ENCODE data around the gene SSX2IP. TPM values are rescaled to one million over a fixed set of nuclear protein-coding genes. Genes with fewer than 3 reads are reported as not detected.
A peak's percentile ranks its signal among the peaks of the same experiment; 100 is the strongest.

SSX2IP gene
- total RNA-seq, 1 experiment from 2014 or later, result 28.0 TPM

- H2AFZ ChIP-seq (ENCODE audit: low read length), result no peak overlapping the region
- H3K9ac ChIP-seq (ENCODE audit: low read length), result no peak overlapping the region
- TF ChIP-seq CTCF (conservative IDR thresholded peaks at IDR 0.05; ENCODE audit: low read depth, low read length), result no peak
- TF ChIP-seq EZH2phosphoT487 (IDR thresholded peaks at IDR 0.05; ENCODE audit: borderline replicate concordance, low read length), result no peak
- TF ChIP-seq EZH2 (IDR thresholded peaks at IDR 0.05; ENCODE audit: low read length, unreplicated experiment), result no peak
- H3K36me3 ChIP-seq (ENCODE audit: low read depth, low read length), result peaks cover 10% of the 10 kb centered on the region; the same call in 1 of the 2 replicates
- no peak overlapping the region for H3K4me3 ChIP-seq (ENCODE audit: low read length)
- peak; percentile 49 for ATAC-seq
- H3K4me2 ChIP-seq (ENCODE audit: low read length), result no peak overlapping the region
- ChIA-PET CTCF (no interaction called here), POLR2A (ENCODE audit: unreplicated experiment) (no interaction called here)
- 0 out of 2 replicates have a peak, but pooled peaks cover 6% of the 10 kb centered on the region for H3K4me1 ChIP-seq (ENCODE audit: insufficient read depth, low read length)
- H3K9me3 ChIP-seq (ENCODE audit: low read length), result no peaks in the 10 kb centered on the region
- H3K9me2 ChIP-seq (replicated peaks; ENCODE audit: low read length), result no peaks in the 10 kb centered on the region
- H3K27ac ChIP-seq (ENCODE audit: low read length), result no peak overlapping the region
- no peaks in the 10 kb centered on the region for H3K27me3 ChIP-seq (ENCODE audit: low read length)
- H3F3A ChIP-seq (ENCODE audit: low read length, unreplicated experiment), result no peaks in the 10 kb centered on the region
- DNase-seq, result no peak
- BruUV-seq (replicated peaks), result no TSS peak
- H3K79me2 ChIP-seq (ENCODE audit: low read length), result no peaks in the 10 kb centered on the region
- intact Hi-C loops (cut with micrococcal nuclease), result no loop called here
- no peaks in the 10 kb centered on the region for H4K20me1 ChIP-seq (ENCODE audit: low read length)
These were observed 24.5 kb downstream of the SSX2IP start for GRCh38 chr1:84665703-84666317.

DNA sequence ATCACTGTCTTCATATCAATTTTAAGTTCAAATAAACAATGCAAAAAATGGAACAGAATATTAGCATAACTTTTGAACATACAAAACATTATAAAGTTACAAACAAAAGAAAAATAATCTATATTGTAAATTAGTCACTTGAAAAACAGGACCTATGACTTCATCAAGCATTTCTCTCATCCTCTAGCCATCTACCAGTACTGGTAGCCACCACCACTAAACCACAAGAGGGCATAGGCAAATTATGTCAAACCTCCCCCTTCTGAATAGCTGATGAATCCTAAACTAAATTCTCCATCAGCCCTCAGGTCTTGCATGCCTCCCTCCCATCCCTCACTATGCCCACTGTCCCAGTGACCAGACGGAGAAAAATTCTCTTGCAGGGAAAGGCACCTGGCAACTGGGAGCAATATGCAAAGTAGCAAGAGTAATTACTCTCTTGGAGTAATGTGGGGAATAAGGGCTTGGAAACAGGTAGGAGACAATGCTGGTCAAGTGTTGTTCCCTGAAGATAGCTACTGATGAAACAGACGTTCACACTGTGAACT is 37.1 kb downstream of the SSX2IP start:
- Histone ChIP-seq H3K9ac (ENCODE audit: low read length) (no peak overlapping the region), H2AFZ (ENCODE audit: low read length) (no peak overlapping the region), H3K36me3 (ENCODE audit: low read depth, low read length) (peaks cover 15% of the 10 kb centered on the region; the same call in 1 of the 2 replicates), H3F3A (ENCODE audit: low read length, unreplicated experiment) (no peaks in the 10 kb centered on the region), H3K9me2 (replicated peaks; ENCODE audit: low read length) (no peaks in the 10 kb centered on the region), H3K4me3 (ENCODE audit: low read length) (no peak overlapping the region), H3K4me1 (ENCODE audit: insufficient read depth, low read length) (0 out of 2 replicates have a peak, but pooled peaks cover 5% of the 10 kb centered on the region), H4K20me1 (ENCODE audit: low read length) (no peaks in the 10 kb centered on the region), H3K4me2 (ENCODE audit: low read length) (no peak overlapping the region), H3K27me3 (ENCODE audit: low read length) (no peaks in the 10 kb centered on the region), H3K27ac (ENCODE audit: low read length) (no peak overlapping the region), H3K79me2 (ENCODE audit: low read length) (no peaks in the 10 kb centered on the region), H3K9me3 (ENCODE audit: low read length) (no peaks in the 10 kb centered on the region)
- TF ChIP-seq EZH2 (IDR thresholded peaks at IDR 0.05; ENCODE audit: low read length, unreplicated experiment), result no peak
- peak; percentile 47 for TF ChIP-seq CTCF (conservative IDR thresholded peaks at IDR 0.05; ENCODE audit: low read depth, low read length)
- intact Hi-C loops (cut with micrococcal nuclease), result loop anchor here (1.0 to 5.0 kb wide), 2 partner anchors 99 to 283 kb away; no protein-coding TSS in a partner anchor
- DNase-seq (peak; percentile 47), ATAC-seq (peak; percentile 67; the same call in 1 of the 2 replicates)
- no TSS peak for BruUV-seq (replicated peaks)
- CTCF ChIA-PET, result no interaction called here
- POLR2A ChIA-PET (ENCODE audit: unreplicated experiment), result no interaction called here

DNA sequence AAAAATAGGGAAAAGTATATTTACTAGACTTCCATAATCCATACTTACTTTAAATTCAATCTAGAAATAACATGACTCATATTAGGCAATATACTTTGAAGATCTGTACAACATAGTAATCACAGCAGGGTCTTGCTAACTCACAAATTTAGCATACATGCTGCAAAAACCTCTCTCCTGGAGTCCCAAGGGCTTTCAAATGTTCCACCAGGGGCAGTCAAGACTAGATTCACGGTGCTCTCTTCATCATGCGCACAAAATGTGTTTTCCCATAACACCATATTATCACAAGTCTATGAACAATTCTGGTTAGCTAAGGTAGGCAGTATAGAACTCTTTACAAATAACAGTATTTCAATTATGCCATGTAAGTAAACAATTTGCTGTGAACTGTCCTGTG is 45.8 kb downstream of the SSX2IP start:
- H3K36me3 ChIP-seq (ENCODE audit: low read depth, low read length), result 0 out of 2 replicates have a peak, but pooled peaks cover 3% of the 10 kb centered on the region
- CTCF ChIA-PET, result no interaction called here

More for the DNA sequence above, 45.8 kb downstream of the SSX2IP start:
- BruUV-seq (replicated peaks), result no TSS peak
- no peak for ATAC-seq
- H3K9me2 ChIP-seq (replicated peaks; ENCODE audit: low read length), result no peaks in the 10 kb centered on the region
- no peaks in the 10 kb centered on the region for H3K79me2 ChIP-seq (ENCODE audit: low read length)
- no peak overlapping the region for H2AFZ ChIP-seq (ENCODE audit: low read length)
- no peak overlapping the region for H3K4me2 ChIP-seq (ENCODE audit: low read length)
- H3K4me3 ChIP-seq (ENCODE audit: low read length), result no peak overlapping the region
- H4K20me1 ChIP-seq (ENCODE audit: low read length), result no peaks in the 10 kb centered on the region
- intact Hi-C loops (cut with micrococcal nuclease), result no loop called here
- no peak overlapping the region for H3K27ac ChIP-seq (ENCODE audit: low read length)
- POLR2A ChIA-PET (ENCODE audit: unreplicated experiment), result no interaction called here
- no peaks in the 10 kb centered on the region for H3K4me1 ChIP-seq (ENCODE audit: insufficient read depth, low read length)
- no peak overlapping the region for H3K9ac ChIP-seq (ENCODE audit: low read length)
- H3K27me3 ChIP-seq (ENCODE audit: low read length), result no peaks in the 10 kb centered on the region
- no peaks in the 10 kb centered on the region for H3K9me3 ChIP-seq (ENCODE audit: low read length)
- peak; percentile 27; the same call in 1 of the 2 replicates for TF ChIP-seq CTCF (conservative IDR thresholded peaks at IDR 0.05; ENCODE audit: low read depth, low read length)
- no peak for TF ChIP-seq EZH2 (IDR thresholded peaks at IDR 0.05; ENCODE audit: low read length, unreplicated experiment)
- no peak for DNase-seq
- H3F3A ChIP-seq (ENCODE audit: low read length, unreplicated experiment), result no peaks in the 10 kb centered on the region
